Uterus (tissue), 4 donors: Measurements from ENCODE around the gene CD163. TPM values are rescaled to one million over a fixed set of nuclear protein-coding genes. Genes with fewer than 3 reads are reported as not detected.

Source experiments
- DNase-seq, 2 donors: peaks; one replicate each; pipeline ENCODE4 v3.0.0-alpha.2; 2019 to 2020
- H3K27ac ChIP-seq, 2 donors: fragments of 200-600 bp; sonication (generic); 1 replicate in 1 of 2; 2 replicates in 1 of 2; pipeline ENCODE4 v1.5.1; 2016 to 2018
- H3K27me3 ChIP-seq, 2 donors: fragments of 200-600 bp; sonication (generic); one replicate each; pipeline ENCODE4 v1.5.1; 2018 to 2019; ENCODE audit warnings: control low read depth in 1 of 2
- H3K36me3 ChIP-seq, 2 donors: fragments of 200-600 bp; sonication (generic); one replicate each; pipeline ENCODE4 v1.5.1; 2019; ENCODE audit warnings: control low read depth in 1 of 2
- H3K4me1 ChIP-seq, 2 donors: fragments of 200-600 bp; sonication (generic); one replicate each; pipeline ENCODE4 v1.5.1; 2018 to 2019; ENCODE audit warnings: control low read depth in 1 of 2
- H3K4me3 ChIP-seq, 2 donors: fragments of 200-600 bp; sonication (generic); 1 replicate in 1 of 2; 2 replicates in 1 of 2; pipeline ENCODE4 v1.5.1; 2018 to 2019; ENCODE audit warnings: mild to moderate bottlenecking in 1 of 2
- H3K9me3 ChIP-seq, 2 donors: fragments of 200-600 bp; sonication (generic); one replicate each; pipeline ENCODE4 v1.5.1; 2019; ENCODE audit warnings: control low read depth in 1 of 2
- CTCF ChIP-seq, 4 experiments: fragments of 200-600 bp in 2 of 4; fragments of 450-650 bp in 2 of 4; sonication (generic) in 2 of 4; IDR thresholded peaks; one replicate each; pipeline ENCODE4 v1.5.1; 2016 to 2019; ENCODE audit warnings: antibody characterized with exemption in 4 of 4, mild to moderate bottlenecking in 2 of 4, moderate library complexity in 1 of 4
- POLR2A ChIP-seq, 2 donors: fragments of 450-650 bp; IDR thresholded peaks; one replicate each; pipeline ENCODE4 v1.6.1; 2016; ENCODE audit warnings: antibody characterized with exemption in 2 of 2, mild to moderate bottlenecking in 1 of 2, moderate library complexity in 1 of 2
- intact Hi-C: fragments of 100-400 bp; cut with DNase I; formaldehyde crosslinking; loops from one replicate; pipeline ENCODE4 v1.15.1; 2023; ENCODE audit warnings: low total_unique reads
- total RNA-seq, 4 donors: library from RNA; depleted of rRNA in 3 of 4; stranded (reverse); fragments of >200 nt in 3 of 4; gene quantifications; one replicate each; pipeline versions ENCODE4 v1.1.0 to v1.2.4, GENCODE V29; 2014 to 2023
- donor health status: DM: yes; HTN: yes; CAD: no.

CD163 gene
- total RNA-seq, 4 donors from 2014 or later, result 15.2 to 203 (median 74.8) TPM

- no peak for TF ChIP-seq CTCF (IDR thresholded peaks at IDR 0.05)
- no peak for TF ChIP-seq POLR2A (IDR thresholded peaks at IDR 0.05)
- Histone ChIP-seq H3K36me3 (no peaks in the 10 kb centered on the region), H3K9me3 (no peaks in the 10 kb centered on the region), H3K4me1 (no peaks in the 10 kb centered on the region), H3K27ac (no peak overlapping the region), H3K27me3 (no peaks in the 10 kb centered on the region), H3K4me3 (no peak overlapping the region)
- DNase-seq, result no peak
- intact Hi-C loops, result no loop called here
These were observed 965 bp downstream of the CD163 start for GRCh38 chr12:7502612-7503011.

- no peak for DNase-seq
- no peak for TF ChIP-seq CTCF (IDR thresholded peaks at IDR 0.05)
- TF ChIP-seq POLR2A (IDR thresholded peaks at IDR 0.05), result no peak
- no peak overlapping the region for H3K27ac ChIP-seq
- no peaks in the 10 kb centered on the region for H3K36me3 ChIP-seq
- H3K4me1 ChIP-seq, result no peaks in the 10 kb centered on the region
- no peaks in the 10 kb centered on the region for H3K9me3 ChIP-seq
- intact Hi-C loops, result no loop called here
- no peak overlapping the region for H3K4me3 ChIP-seq
- no peaks in the 10 kb centered on the region for H3K27me3 ChIP-seq
These were observed 2.5 kb downstream of the CD163 start for GRCh38 chr12:7501031-7501588.

- Histone ChIP-seq H3K4me1 (no peaks in the 10 kb centered on the region), H3K4me3 (no peak overlapping the region), H3K9me3 (no peaks in the 10 kb centered on the region), H3K36me3 (no peaks in the 10 kb centered on the region), H3K27me3 (no peaks in the 10 kb centered on the region), H3K27ac (peak overlapping the region in 1 of 2 donors; percentile 23)
- TF ChIP-seq CTCF (IDR thresholded peaks at IDR 0.05), result no peak
- no peak for TF ChIP-seq POLR2A (IDR thresholded peaks at IDR 0.05)
- intact Hi-C loops, result no loop called here
- DNase-seq, result no peak
These were observed 3.9 kb downstream of the CD163 start for GRCh38 chr12:7499636-7500035.

GRCh38 chr12:7498809-7499208, 4.8 kb downstream of the CD163 start:
- Histone ChIP-seq H3K27ac (peak overlapping the region in 1 of 2 donors; percentile 23), H3K9me3 (no peaks in the 10 kb centered on the region), H3K27me3 (no peaks in the 10 kb centered on the region), H3K4me3 (no peak overlapping the region), H3K4me1 (no peaks in the 10 kb centered on the region), H3K36me3 (no peaks in the 10 kb centered on the region)
- intact Hi-C loops, result no loop called here
- no peak for TF ChIP-seq CTCF (IDR thresholded peaks at IDR 0.05)
- no peak for TF ChIP-seq POLR2A (IDR thresholded peaks at IDR 0.05)
- DNase-seq, result no peak

GRCh38 chr12:7497661-7498060, 5.9 kb downstream of the CD163 start:
- no peaks in the 10 kb centered on the region for H3K4me1 ChIP-seq
- no peak for DNase-seq
- no peaks in the 10 kb centered on the region for H3K9me3 ChIP-seq
- H3K36me3 ChIP-seq, result no peaks in the 10 kb centered on the region
- no peaks in the 10 kb centered on the region for H3K27me3 ChIP-seq
- no peak overlapping the region for H3K27ac ChIP-seq
- TF ChIP-seq POLR2A (IDR thresholded peaks at IDR 0.05) (no peak), CTCF (IDR thresholded peaks at IDR 0.05) (no peak)
- intact Hi-C loops, result no loop called here
- H3K4me3 ChIP-seq, result no peak overlapping the region
